Measurements from ENCODE around the gene COL4A5. TPM values are rescaled to one million over a fixed set of nuclear protein-coding genes. Genes with fewer than 3 reads are reported as not detected.
"Not testable (repeated sequence)": the region's sequence is repeated elsewhere in the genome, so short reads cannot be mapped to it uniquely, and the experiment has no call there.

Gene COL4A5
- total and polyA plus RNA-seq, 4 donors: 49.4 to 119 (median 70.0) TPM

DNA sequence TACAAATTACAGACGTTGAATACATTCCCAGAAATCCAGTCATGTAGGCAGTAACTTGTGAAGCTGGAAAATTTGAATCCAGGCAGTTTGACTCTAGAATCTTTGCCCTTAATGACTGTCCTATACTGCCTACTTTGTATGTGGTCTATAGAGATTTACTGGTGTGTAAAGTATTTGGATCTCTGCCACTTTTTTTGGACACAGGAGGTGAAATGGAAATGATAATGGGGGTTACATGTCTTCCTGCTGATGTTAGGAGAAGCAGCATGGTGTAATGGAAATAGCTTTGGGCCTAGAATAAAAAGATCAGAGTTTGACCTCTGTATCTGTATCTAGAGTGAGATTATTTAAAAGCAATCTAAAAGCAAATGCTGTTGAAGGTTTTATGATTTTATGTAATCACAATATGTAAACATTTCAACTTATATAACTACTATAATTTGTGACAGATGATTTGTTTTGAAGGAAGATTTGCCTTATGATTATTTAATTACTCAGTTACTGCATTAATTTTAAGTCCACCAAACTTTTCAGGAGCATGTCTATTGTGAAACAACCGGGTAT, 3.3 kb downstream of the COL4A5 start:
- no peak overlapping the region for H3K4me3 ChIP-seq (ENCODE audit: low read depth, low read length)
- no peaks in the 10 kb centered on the region for H3K4me1 ChIP-seq (ENCODE audit: control insufficient read depth, insufficient read depth, low read length)
- H3K27ac ChIP-seq (ENCODE audit: low read depth, low read length): no peak overlapping the region
- peaks cover 21% of the 10 kb centered on the region for H3K27me3 ChIP-seq (ENCODE audit: control insufficient read depth, insufficient read depth, low read length)
- WGBS (ENCODE audit: insufficient coverage): no CpG with 5 or more reads among the region's 2 CpGs
- H3K9me3 ChIP-seq (ENCODE audit: control insufficient read depth, insufficient read depth, low read length): no peaks in the 10 kb centered on the region
- DNase-seq (ENCODE audit: low read depth in 4 of 6, low spot score in 6 of 6): peak in 1 of 6 donors; percentile 2
- H3K36me3 ChIP-seq (ENCODE audit: control insufficient read depth, insufficient read depth, low read length): no peaks in the 10 kb centered on the region

DNA sequence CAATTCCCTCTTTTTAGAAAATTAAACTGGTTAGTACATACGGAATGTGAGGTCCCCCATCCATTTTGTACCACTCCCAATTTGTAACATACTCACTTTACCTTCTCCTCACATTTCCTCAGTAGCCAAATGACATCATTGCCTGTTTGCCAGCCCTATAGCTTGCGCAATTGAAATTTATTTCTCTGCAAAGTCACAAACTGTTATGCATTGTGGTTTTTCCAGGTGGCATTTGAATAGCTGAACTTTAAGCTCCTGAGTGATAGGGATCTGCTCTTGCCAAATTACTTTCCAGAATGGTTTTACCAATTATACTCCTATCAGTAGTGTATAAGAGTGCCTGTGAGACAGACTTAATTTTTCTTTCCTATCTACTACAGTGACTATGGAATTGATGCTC, 7.7 kb downstream of the COL4A5 start:
- no peak overlapping the region for H3K4me3 ChIP-seq (ENCODE audit: low read depth, low read length)
- H3K27me3 ChIP-seq (ENCODE audit: control insufficient read depth, insufficient read depth, low read length): no peaks in the 10 kb centered on the region
- no peaks in the 10 kb centered on the region for H3K4me1 ChIP-seq (ENCODE audit: control insufficient read depth, insufficient read depth, low read length)
- H3K27ac ChIP-seq (ENCODE audit: low read depth, low read length): no peak overlapping the region
- DNase-seq (ENCODE audit: low read depth in 4 of 6, low spot score in 6 of 6): peak in 1 of 6 donors; percentile 8
- 50% methylated on average over 1 of the region's 2 CpGs for WGBS (ENCODE audit: insufficient coverage)
- no peaks in the 10 kb centered on the region for H3K36me3 ChIP-seq (ENCODE audit: control insufficient read depth, insufficient read depth, low read length)
- H3K9me3 ChIP-seq (ENCODE audit: control insufficient read depth, insufficient read depth, low read length): no peaks in the 10 kb centered on the region

DNA sequence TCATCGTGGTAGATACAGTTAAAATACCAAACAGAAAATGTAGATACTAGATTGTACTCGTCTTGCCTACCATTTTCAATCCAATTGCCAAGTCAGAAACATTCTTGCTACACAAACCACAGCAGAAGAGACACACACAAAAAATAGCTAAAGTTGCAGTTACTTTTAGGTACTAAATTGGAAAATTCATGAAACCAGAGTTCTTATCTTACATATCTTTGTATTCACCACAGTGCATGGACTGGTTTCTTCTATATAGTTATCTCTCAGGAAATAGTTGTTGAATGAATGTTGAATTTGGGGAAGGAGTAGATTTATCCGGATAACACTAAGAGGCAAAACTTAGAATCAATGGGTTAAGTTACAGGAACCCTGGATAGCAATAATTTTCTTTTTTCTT, 14.2 kb downstream of the COL4A5 start:
- no peaks in the 10 kb centered on the region for H3K36me3 ChIP-seq (ENCODE audit: control insufficient read depth, insufficient read depth, low read length)
- H3K9me3 ChIP-seq (ENCODE audit: control insufficient read depth, insufficient read depth, low read length): peaks cover 2% of the 10 kb centered on the region
- H3K4me1 ChIP-seq (ENCODE audit: control insufficient read depth, insufficient read depth, low read length): no peaks in the 10 kb centered on the region
- 100% methylated on average over 1 of the region's 3 CpGs for WGBS (ENCODE audit: insufficient coverage)
- H3K27ac ChIP-seq (ENCODE audit: low read depth, low read length): no peak overlapping the region
- no peak for DNase-seq (ENCODE audit: low read depth in 4 of 6, low spot score in 6 of 6)
- H3K4me3 ChIP-seq (ENCODE audit: low read depth, low read length): no peak overlapping the region
- peaks cover 4% of the 10 kb centered on the region for H3K27me3 ChIP-seq (ENCODE audit: control insufficient read depth, insufficient read depth, low read length)

DNA sequence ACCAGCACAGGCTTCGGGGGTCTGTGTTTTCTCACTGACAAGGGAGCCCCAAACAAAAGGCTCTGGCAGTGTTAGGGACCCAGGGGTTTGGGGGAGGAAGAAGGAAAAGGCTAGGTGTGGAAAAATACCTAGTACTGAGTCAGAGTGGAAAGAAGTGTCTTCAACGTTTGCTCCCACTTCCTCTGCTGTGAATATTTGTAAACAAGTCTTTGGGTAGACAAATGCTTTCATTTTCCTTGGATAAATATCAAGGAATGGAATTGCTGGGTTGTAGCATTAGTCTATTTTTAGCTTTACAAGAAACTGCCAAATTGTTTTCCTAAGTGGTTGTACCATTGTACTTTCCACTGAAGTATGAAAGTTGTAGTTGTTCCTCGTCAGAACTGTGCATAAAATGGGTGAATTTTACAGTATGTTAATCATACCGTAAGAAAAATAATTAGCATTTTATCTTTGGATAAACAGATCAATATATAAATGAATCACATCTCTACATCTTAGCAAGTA, 17.4 kb downstream of the COL4A5 start:
- Histone ChIP-seq H3K4me1 (ENCODE audit: control insufficient read depth, insufficient read depth, low read length) (no peaks in the 10 kb centered on the region), H3K4me3 (ENCODE audit: low read depth, low read length) (no peak overlapping the region), H3K27me3 (ENCODE audit: control insufficient read depth, insufficient read depth, low read length) (peaks cover 4% of the 10 kb centered on the region), H3K27ac (ENCODE audit: low read depth, low read length) (no peak overlapping the region), H3K36me3 (ENCODE audit: control insufficient read depth, insufficient read depth, low read length) (no peaks in the 10 kb centered on the region), H3K9me3 (ENCODE audit: control insufficient read depth, insufficient read depth, low read length) (peaks cover 2% of the 10 kb centered on the region)
- no peak for DNase-seq (ENCODE audit: low read depth in 4 of 6, low spot score in 6 of 6)
- 60% methylated on average over 1 of the region's 4 CpGs for WGBS (ENCODE audit: insufficient coverage)

DNA sequence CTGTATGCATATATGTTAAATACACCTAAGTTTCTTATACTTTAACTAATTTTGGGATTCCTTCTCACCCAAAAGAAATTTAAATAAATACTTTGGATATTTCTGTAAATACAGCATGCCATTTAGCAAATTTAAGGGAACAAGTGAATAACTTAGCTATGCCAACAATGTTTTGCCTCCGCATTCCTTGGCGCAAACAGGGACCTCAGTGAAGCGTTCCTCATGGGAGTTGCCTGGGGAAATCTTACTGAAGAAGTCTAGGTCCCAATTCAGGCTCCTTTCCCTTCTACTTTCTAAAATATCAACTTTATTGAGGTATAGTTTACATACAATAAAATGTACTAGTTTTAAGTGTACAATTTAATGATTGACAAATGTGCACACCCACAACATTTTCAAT, 25.0 kb downstream of the COL4A5 start:
- Histone ChIP-seq H3K27ac (ENCODE audit: low read depth, low read length) (no peak overlapping the region), H3K36me3 (ENCODE audit: control insufficient read depth, insufficient read depth, low read length) (no peaks in the 10 kb centered on the region), H3K4me1 (ENCODE audit: control insufficient read depth, insufficient read depth, low read length) (no peaks in the 10 kb centered on the region), H3K4me3 (ENCODE audit: low read depth, low read length) (no peak overlapping the region), H3K9me3 (ENCODE audit: control insufficient read depth, insufficient read depth, low read length) (no peaks in the 10 kb centered on the region), H3K27me3 (ENCODE audit: control insufficient read depth, insufficient read depth, low read length) (peaks cover 4% of the 10 kb centered on the region)
- no peak for DNase-seq (ENCODE audit: low read depth in 4 of 6, low spot score in 6 of 6)
- 38% methylated on average over 2 of the region's 3 CpGs for WGBS (ENCODE audit: insufficient coverage)

DNA sequence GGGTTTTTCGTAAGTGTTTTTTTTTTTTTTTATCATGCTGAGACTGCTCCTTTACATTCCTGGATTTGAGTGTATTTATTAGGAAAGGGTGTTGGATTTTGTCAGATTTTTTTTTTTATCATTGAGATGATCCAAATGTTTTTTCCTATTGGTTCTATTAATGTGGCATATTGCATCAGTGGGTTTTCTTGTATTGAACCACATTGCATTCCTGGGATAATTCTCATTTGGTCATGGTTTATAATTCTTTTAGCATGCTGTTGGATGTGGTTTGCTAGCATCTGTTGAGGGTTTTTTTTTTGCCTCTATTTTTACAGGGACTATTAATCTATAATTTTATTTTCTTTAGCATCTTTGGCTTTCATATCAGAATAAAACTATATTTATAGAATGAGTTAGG, 28.8 kb downstream of the COL4A5 start:
- Histone ChIP-seq H3K9me3 (ENCODE audit: control insufficient read depth, insufficient read depth, low read length) (no peaks in the 10 kb centered on the region), H3K36me3 (ENCODE audit: control insufficient read depth, insufficient read depth, low read length) (no peaks in the 10 kb centered on the region), H3K4me3 (ENCODE audit: low read depth, low read length) (no peak overlapping the region), H3K4me1 (ENCODE audit: control insufficient read depth, insufficient read depth, low read length) (no peaks in the 10 kb centered on the region), H3K27me3 (ENCODE audit: control insufficient read depth, insufficient read depth, low read length) (peaks cover 4% of the 10 kb centered on the region), H3K27ac (ENCODE audit: low read depth, low read length) (no peak overlapping the region)
- no CpG with 5 or more reads among the region's 1 CpG for WGBS (ENCODE audit: insufficient coverage)
- no peak for DNase-seq (ENCODE audit: low read depth in 4 of 6, low spot score in 6 of 6)

DNA sequence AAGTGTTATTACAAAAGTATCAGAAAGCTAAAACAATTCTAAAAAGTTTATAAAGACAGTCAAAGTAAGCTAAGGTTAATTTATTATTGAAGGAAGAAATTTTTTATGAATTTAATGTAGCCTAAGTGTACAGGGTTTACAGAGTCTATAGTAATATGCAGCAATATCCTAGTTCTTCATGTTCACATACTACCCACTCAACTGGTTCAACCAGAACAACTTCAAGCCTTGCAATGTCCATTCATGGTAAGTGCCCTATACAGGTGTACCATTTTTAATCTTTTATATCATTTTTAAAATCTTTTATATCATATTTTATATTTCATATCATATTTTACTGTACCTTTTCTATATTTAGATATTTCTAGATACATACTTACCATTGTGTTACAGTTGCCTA, 34.3 kb downstream of the COL4A5 start:
- Histone ChIP-seq H3K27me3 (ENCODE audit: control insufficient read depth, insufficient read depth, low read length) (no peaks in the 10 kb centered on the region), H3K4me3 (ENCODE audit: low read depth, low read length) (no peak overlapping the region), H3K9me3 (ENCODE audit: control insufficient read depth, insufficient read depth, low read length) (no peaks in the 10 kb centered on the region), H3K36me3 (ENCODE audit: control insufficient read depth, insufficient read depth, low read length) (no peaks in the 10 kb centered on the region), H3K4me1 (ENCODE audit: control insufficient read depth, insufficient read depth, low read length) (no peaks in the 10 kb centered on the region), H3K27ac (ENCODE audit: low read depth, low read length) (no peak overlapping the region)
- no peak for DNase-seq (ENCODE audit: low read depth in 4 of 6, low spot score in 6 of 6)

DNA sequence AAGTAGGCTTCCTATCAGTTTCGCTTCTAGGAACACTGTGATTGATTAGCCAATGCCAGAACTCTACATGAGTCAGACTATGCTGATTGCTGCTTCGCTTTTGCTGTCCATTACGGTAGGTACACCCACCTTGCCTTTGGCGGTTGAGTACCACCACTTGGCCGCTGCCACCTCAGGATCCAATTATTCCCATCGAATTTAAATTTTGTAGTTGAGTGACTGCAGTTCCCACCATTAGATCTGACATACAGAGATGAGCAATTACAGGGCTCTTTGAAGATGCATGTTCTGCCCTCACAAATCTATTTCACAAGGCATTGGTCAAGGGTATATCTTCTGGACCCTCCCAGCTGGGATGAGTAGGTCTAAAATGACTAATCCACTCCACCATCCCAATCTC, 41.9 kb downstream of the COL4A5 start:
- WGBS (ENCODE audit: insufficient coverage): 83% methylated on average over 4 of the region's 6 CpGs
- DNase-seq (ENCODE audit: low read depth in 4 of 6, low spot score in 6 of 6); H3K9me3 ChIP-seq (ENCODE audit: control insufficient read depth, insufficient read depth, low read length); H3K27ac ChIP-seq (ENCODE audit: low read depth, low read length); H3K4me1 ChIP-seq (ENCODE audit: control insufficient read depth, insufficient read depth, low read length); H3K4me3 ChIP-seq (ENCODE audit: low read depth, low read length); H3K27me3 ChIP-seq (ENCODE audit: control insufficient read depth, insufficient read depth, low read length); H3K36me3 ChIP-seq (ENCODE audit: control insufficient read depth, insufficient read depth, low read length): not testable (repeated sequence)

DNA sequence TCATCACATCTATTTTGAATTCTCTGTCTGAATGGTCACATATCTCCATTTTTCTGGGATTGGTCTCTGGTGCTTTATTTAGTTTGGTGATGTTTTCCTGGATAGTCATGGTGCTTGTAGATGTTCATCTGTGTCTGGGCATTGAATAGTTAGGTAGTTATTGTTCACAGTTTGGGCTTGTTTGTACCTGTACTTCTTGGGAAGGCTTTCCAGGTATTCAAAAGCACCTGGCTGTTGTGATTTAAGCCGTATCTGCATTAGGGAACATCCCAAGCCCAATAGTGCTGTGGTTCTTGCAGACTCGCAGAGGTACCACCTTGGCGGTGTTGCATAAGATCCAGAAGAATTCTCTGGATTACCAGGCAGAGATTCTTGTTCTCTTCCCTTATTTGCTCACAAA, 44.6 kb downstream of the COL4A5 start:
- Histone ChIP-seq H3K9me3 (ENCODE audit: control insufficient read depth, insufficient read depth, low read length) (peaks cover 2% of the 10 kb centered on the region), H3K27ac (ENCODE audit: low read depth, low read length) (no peak overlapping the region), H3K4me1 (ENCODE audit: control insufficient read depth, insufficient read depth, low read length) (no peaks in the 10 kb centered on the region), H3K27me3 (ENCODE audit: control insufficient read depth, insufficient read depth, low read length) (no peaks in the 10 kb centered on the region), H3K36me3 (ENCODE audit: control insufficient read depth, insufficient read depth, low read length) (no peaks in the 10 kb centered on the region), H3K4me3 (ENCODE audit: low read depth, low read length) (no peak overlapping the region)
- DNase-seq (ENCODE audit: low read depth in 4 of 6, low spot score in 6 of 6): no peak
- WGBS (ENCODE audit: insufficient coverage): 76% methylated on average over 3 of the region's 3 CpGs

DNA sequence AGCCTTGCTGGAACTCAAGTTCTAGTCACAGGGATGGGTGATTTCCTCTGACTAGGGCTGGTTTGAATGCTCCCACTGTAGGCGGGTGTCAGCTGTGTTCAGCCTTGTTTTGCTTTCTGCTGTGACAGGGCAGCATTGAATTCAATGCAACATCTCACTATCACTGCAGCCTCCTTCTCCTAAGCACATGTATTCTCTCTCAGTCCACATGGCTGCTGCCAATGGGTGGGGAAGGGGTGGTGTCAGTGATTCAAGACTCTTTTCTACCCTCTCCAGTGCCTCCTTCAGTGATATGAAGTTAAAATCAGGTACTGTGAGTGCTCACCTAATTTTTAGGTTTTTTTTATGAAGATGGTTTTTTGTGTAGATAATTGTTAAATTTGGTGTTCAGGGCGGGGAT, 46.3 kb downstream of the COL4A5 start:
- WGBS (ENCODE audit: insufficient coverage): no CpG with 5 or more reads among the region's 2 CpGs
- Histone ChIP-seq H3K27me3 (ENCODE audit: control insufficient read depth, insufficient read depth, low read length) (no peaks in the 10 kb centered on the region), H3K36me3 (ENCODE audit: control insufficient read depth, insufficient read depth, low read length) (no peaks in the 10 kb centered on the region), H3K9me3 (ENCODE audit: control insufficient read depth, insufficient read depth, low read length) (peaks cover 2% of the 10 kb centered on the region), H3K4me1 (ENCODE audit: control insufficient read depth, insufficient read depth, low read length) (no peaks in the 10 kb centered on the region), H3K4me3 (ENCODE audit: low read depth, low read length) (no peak overlapping the region), H3K27ac (ENCODE audit: low read depth, low read length) (no peak overlapping the region)
- DNase-seq (ENCODE audit: low read depth in 4 of 6, low spot score in 6 of 6): no peak
